IMR-90 (cell line): ENCODE measurements around the gene ENAH. TPM values are rescaled to one million over a fixed set of nuclear protein-coding genes. Genes with fewer than 3 reads are reported as not detected.

Experiments used
- ATAC-seq: fragments of 200-7000 bp; cut with Tn5 transposase; 2 replicates; pipeline ENCODE4 v1.9.1; 2020; ENCODE audit warnings: low read depth, mild to moderate bottlenecking, moderate library complexity
- BruUV-seq: library from RNA; stranded (reverse); fragments of 400-500 nt; replicated peaks from 2 replicates; lab custom pipeline; 2021; lab: Mats Ljungman, UMichigan
- CTCF ChIA-PET: fragments of 300-600 bp; formaldehyde crosslinking; extraction: SDS; loops from one replicate; lab custom pipeline; 2021; ENCODE audit warnings: antibody characterized with exemption; lab: Yijun Ruan, JAX
- POLR2A ChIA-PET: fragments of 300-600 bp; sonication (Branson Sonifier 250); formaldehyde crosslinking; loops from one replicate; lab custom pipeline; 2022; ENCODE audit warnings: antibody characterized with exemption; ENCODE audit not compliant: unreplicated experiment; lab: Charles Lee
- DNase-seq: peaks from one replicate; pipeline ENCODE4 v3.0.0; 2013
- H2AFZ ChIP-seq: replicated peaks from 2 replicates; pipeline ENCODE3; 2013; ENCODE audit warnings: low read length, mild to moderate bottlenecking; ENCODE audit not compliant: poor library complexity
- H2AK5ac ChIP-seq: 2 replicates; pipeline ENCODE4 v1.6.1; 2013; ENCODE audit warnings: low read depth, low read length, inconsistent platforms
- H2AK9ac ChIP-seq: replicated peaks from 2 replicates; pipeline ENCODE3; 2013; ENCODE audit warnings: mild to moderate bottlenecking, low read depth, low read length, moderate library complexity; ENCODE audit not compliant: poor library complexity
- H2BK120ac ChIP-seq: 2 replicates; pipeline ENCODE4 v1.6.1; 2013; ENCODE audit warnings: low read depth, low read length, inconsistent platforms
- H2BK15ac ChIP-seq: 3 replicates; pipeline ENCODE4 v1.6.1; 2013; ENCODE audit warnings: low read depth, low read length, inconsistent platforms
- H2BK20ac ChIP-seq: 2 replicates; pipeline ENCODE4 v1.6.1; 2013; ENCODE audit warnings: low read depth, mild to moderate bottlenecking, inconsistent platforms, low read length, moderate library complexity
- H2BK5ac ChIP-seq: 2 replicates; pipeline ENCODE4 v1.6.1; 2013; ENCODE audit warnings: mild to moderate bottlenecking, low read depth, low read length, inconsistent platforms; ENCODE audit not compliant: poor library complexity, severe bottlenecking
- H3K14ac ChIP-seq: replicated peaks from 2 replicates; pipeline ENCODE4 v1.6.1; 2013; ENCODE audit warnings: low read depth, low read length, inconsistent platforms
- H3K18ac ChIP-seq: 2 replicates; pipeline ENCODE4 v1.6.1; 2013; ENCODE audit warnings: low read depth, low read length, control low read depth
- H3K23ac ChIP-seq: 2 replicates; pipeline ENCODE4 v1.6.1; 2013; ENCODE audit warnings: low read depth, low read length, inconsistent platforms
- H3K27ac ChIP-seq: 2 replicates; pipeline ENCODE4 v1.5.1; 2013; ENCODE audit warnings: mild to moderate bottlenecking, control low read depth, low read length; ENCODE audit not compliant: insufficient read depth
- H3K27me3 ChIP-seq: 2 replicates; pipeline ENCODE4 v1.6.1; 2013; ENCODE audit warnings: low read length; ENCODE audit not compliant: control insufficient read depth, insufficient read depth
- H3K36me3 ChIP-seq: 2 replicates; pipeline ENCODE4 v1.6.1; 2013; ENCODE audit warnings: low read length, mixed read lengths; ENCODE audit not compliant: control insufficient read depth, insufficient read depth
- H3K4ac ChIP-seq: 2 replicates; pipeline ENCODE4 v1.6.1; 2013; ENCODE audit warnings: low read depth, low read length, inconsistent platforms
- H3K4me1 ChIP-seq: 2 replicates; pipeline ENCODE4 v1.6.1; 2013; ENCODE audit warnings: low read length, mixed read lengths; ENCODE audit not compliant: control insufficient read depth, insufficient read depth
- H3K4me2 ChIP-seq: 2 replicates; pipeline ENCODE4 v1.6.1; 2013; ENCODE audit warnings: low read depth, mild to moderate bottlenecking, control low read depth, low read length, moderate library complexity
- H3K4me3 ChIP-seq: 2 replicates; pipeline ENCODE4 v1.5.1; 2013; ENCODE audit warnings: low read depth, mild to moderate bottlenecking, control low read depth, low read length, moderate library complexity; ENCODE audit not compliant: insufficient read depth
- H3K56ac ChIP-seq: 2 replicates; pipeline ENCODE4 v1.6.1; 2013; ENCODE audit warnings: low read length, inconsistent platforms; ENCODE audit not compliant: insufficient read depth; ENCODE audit errors: extremely low read depth
- H3K79me1 ChIP-seq, 2 experiments: 2 replicates each; pipeline ENCODE4 v1.6.1; 2013; ENCODE audit warnings: low read length in 2 of 2, inconsistent platforms in 1 of 2, low read depth in 1 of 2
- H3K9ac ChIP-seq: 2 replicates; pipeline ENCODE4 v1.6.1; 2013; ENCODE audit warnings: low read depth, low read length, control low read depth
- H3K9me1 ChIP-seq: 2 replicates; pipeline ENCODE4 v1.6.1; 2013; ENCODE audit warnings: low read length, inconsistent platforms; ENCODE audit not compliant: insufficient read depth
- H3K9me3 ChIP-seq: 2 replicates; pipeline ENCODE4 v1.6.1; 2013; ENCODE audit warnings: low read length; ENCODE audit not compliant: control insufficient read depth, insufficient read depth
- H4K20me1 ChIP-seq: 2 replicates; pipeline ENCODE4 v1.6.1; 2013; ENCODE audit warnings: low read length, inconsistent platforms; ENCODE audit not compliant: insufficient read depth
- H4K5ac ChIP-seq: 2 replicates; pipeline ENCODE4 v1.6.1; 2013; ENCODE audit warnings: mild to moderate bottlenecking, low read depth, low read length, control low read depth
- H4K8ac ChIP-seq, 2 experiments: 2 replicates each; pipeline ENCODE4 v1.6.1; 2013; ENCODE audit warnings: low read depth in 2 of 2, low read length in 2 of 2, control low read depth in 1 of 2, inconsistent platforms in 1 of 2
- H4K91ac ChIP-seq: 2 replicates; pipeline ENCODE4 v1.6.1; 2013; ENCODE audit warnings: low read depth, low read length, inconsistent platforms; ENCODE audit not compliant: insufficient read depth
- ELK1 ChIP-seq: fragments of 150-350 bp; IDR thresholded peaks from 2 replicates; pipeline ENCODE4 v1.6.1; 2016; ENCODE audit warnings: low read depth, mild to moderate bottlenecking, low read length, moderate library complexity, borderline replicate concordance
- MAZ ChIP-seq: IDR thresholded peaks from 2 replicates; pipeline ENCODE4 v1.6.1; 2012; ENCODE audit warnings: low read depth, mild to moderate bottlenecking, low read length, improper control_type of control experiment, moderate library complexity, borderline replicate concordance
- MXI1 ChIP-seq: IDR thresholded peaks from 2 replicates; pipeline ENCODE4 v1.6.1; 2012; ENCODE audit warnings: low read depth, mild to moderate bottlenecking, low read length, moderate library complexity, borderline replicate concordance
- POLR2A ChIP-seq: IDR thresholded peaks from 2 replicates; pipeline ENCODE4 v1.6.1; 2012; ENCODE audit warnings: mild to moderate bottlenecking, low read depth, low read length
- RAD21 ChIP-seq: IDR thresholded peaks from 2 replicates; pipeline ENCODE4 v1.6.1; 2012; ENCODE audit warnings: low read length, improper control_type of control experiment
- RCOR1 ChIP-seq: IDR thresholded peaks from 2 replicates; pipeline ENCODE4 v1.6.1; 2012; ENCODE audit warnings: mild to moderate bottlenecking, low read length, improper control_type of control experiment; ENCODE audit not compliant: insufficient replicate concordance
- RFX5 ChIP-seq: IDR thresholded peaks from 2 replicates; pipeline ENCODE4 v1.8.0; 2012; ENCODE audit warnings: low read depth, mild to moderate bottlenecking, low read length, moderate library complexity
- SMC3 ChIP-seq: fragments of 150-350 bp; IDR thresholded peaks from 2 replicates; pipeline ENCODE4 v1.6.1; 2016; ENCODE audit warnings: low read depth, mild to moderate bottlenecking, antibody characterized with exemption, low read length, moderate library complexity
- WGBS, 2 experiments: methylation state at CpG; one replicate each; pipeline versions ENCODE4 v1.1.5 to v1.1.7; 2013; ENCODE audit warnings: missing lambda C conversion rate in 2 of 2; ENCODE audit not compliant: insufficient read length in 1 of 2; ENCODE audit errors: extremely low coverage in 2 of 2; 5-methylcytosine and 5-hydroxymethylcytosine counted together
- dilution Hi-C: fragments of 300-500 bp; cut with HindIII; formaldehyde crosslinking; loops from one replicate; pipeline ENCODE4 v1.14.3; 2018; ENCODE audit warnings: low sequenced_read_pairs; ENCODE audit not compliant: unreplicated experiment
- in situ Hi-C: fragments of 300-500 bp; cut with MboI; formaldehyde crosslinking; loops from 3 replicates; pipeline ENCODE4 v1.14.3; 2019; ENCODE audit warnings: low sequenced_read_pairs, inconsistent platforms, mixed read lengths
- intact Hi-C: fragments of 100-400 bp; cut with micrococcal nuclease; formaldehyde crosslinking; loops from 2 replicates; pipeline ENCODE4 v1.10.0; 2022
- polyA plus RNA-seq, 3 experiments: library from polyadenylated mRNA; depleted of rRNA; stranded (reverse); fragments of >200 nt; gene quantifications; 2 replicates each; pipeline ENCODE4 v1.2.3, GENCODE V29; 2012; ENCODE audit warnings: low replicate concordance in 1 of 3
- total RNA-seq: library from RNA; depleted of rRNA; stranded (reverse); fragments of >200 nt; gene quantifications from 2 replicates; pipeline ENCODE4 v1.2.3, GENCODE V29; 2012
- TF ChIP-seq, protein P1 (sequence below): fragments of 150-350 bp; IDR thresholded peaks from 2 replicates; pipeline ENCODE4 v1.6.1; 2017; ENCODE audit warnings: mild to moderate bottlenecking, antibody characterized with exemption, low read length, low read depth

Gene ENAH
- total and polyA plus RNA-seq, 2 of the 4 experiments (the other 2 are of a cell fraction) = 61.3 to 86.9 TPM

DNA sequence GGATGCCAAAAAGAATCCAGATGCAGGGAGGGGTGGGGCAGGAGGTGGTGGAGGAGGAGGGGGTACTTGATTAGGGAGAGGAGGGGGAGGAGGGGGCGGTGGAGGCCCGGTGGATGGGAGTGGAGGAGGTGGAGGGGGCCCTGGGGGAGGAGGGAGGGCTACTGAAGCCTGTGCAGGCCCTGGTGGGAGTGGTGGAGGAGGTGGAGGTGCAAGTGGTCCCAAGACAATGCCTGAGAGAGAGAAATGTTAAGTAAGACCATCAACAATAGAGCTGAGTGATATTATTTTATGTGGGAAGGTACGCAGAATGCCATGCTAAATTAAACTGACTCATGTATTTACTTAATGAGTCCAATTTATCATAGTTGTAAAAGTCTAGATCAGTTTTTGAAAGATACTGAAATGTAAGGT lies 138.2 kb downstream of the ENAH start:
- Histone ChIP-seq H4K91ac (no peak overlapping the region), H3K9me1 (peaks cover 16% of the 10 kb centered on the region), H3K79me1 (peaks cover 9 to 31% of the 10 kb centered on the region in 2 experiments; a peak in 2 of 4 replicates), H2BK20ac (no peak overlapping the region), H3K9me3 (no peaks in the 10 kb centered on the region), H3K23ac (no peak overlapping the region), H2AFZ (no peak overlapping the region), H3K4me1 (peaks cover 3% of the 10 kb centered on the region; the same call in 1 of the 2 replicates), H2AK9ac (no peak overlapping the region), H2BK5ac (no peak overlapping the region), H3K4me3 (no peak overlapping the region), H4K20me1 (peaks cover 9% of the 10 kb centered on the region), H3K56ac (no peak overlapping the region), H3K36me3 (peaks cover 28% of the 10 kb centered on the region), H3K27me3 (no peaks in the 10 kb centered on the region), H3K4me2 (no peak overlapping the region), H2BK120ac (no peak overlapping the region), H2BK15ac (no peak overlapping the region), H2AK5ac (no peak overlapping the region), H3K27ac (no peak overlapping the region), H3K9ac (no peak overlapping the region), H4K5ac (no peak overlapping the region), H3K18ac (no peak overlapping the region), H3K14ac (no peak overlapping the region), H4K8ac (no peak overlapping the region), H3K4ac (no peak overlapping the region)
- POLR2A ChIA-PET = no interaction called here
- no CpG with 5 or more reads among the region's 3 CpGs for WGBS, 2 experiments
- no peak for ATAC-seq
- in situ Hi-C loops = no loop called here
- CTCF ChIA-PET = interaction anchor here (0.6 to 1.0 kb wide), 3 partner anchors 8 to 314 kb away, joined by 3 to 4 read pairs (median 3); no protein-coding TSS in a partner anchor
- BruUV-seq = no TSS peak
- no peak for DNase-seq
- dilution Hi-C loops = no loop called here
- TF ChIP-seq, protein P1, sequence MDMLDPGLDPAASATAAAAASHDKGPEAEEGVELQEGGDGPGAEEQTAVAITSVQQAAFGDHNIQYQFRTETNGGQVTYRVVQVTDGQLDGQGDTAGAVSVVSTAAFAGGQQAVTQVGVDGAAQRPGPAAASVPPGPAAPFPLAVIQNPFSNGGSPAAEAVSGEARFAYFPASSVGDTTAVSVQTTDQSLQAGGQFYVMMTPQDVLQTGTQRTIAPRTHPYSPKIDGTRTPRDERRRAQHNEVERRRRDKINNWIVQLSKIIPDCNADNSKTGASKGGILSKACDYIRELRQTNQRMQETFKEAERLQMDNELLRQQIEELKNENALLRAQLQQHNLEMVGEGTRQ = no peak
- no peak for TF ChIP-seq RCOR1
- no peak for TF ChIP-seq MAZ
- no peak for TF ChIP-seq ELK1
- no peak for TF ChIP-seq POLR2A
- no peak for TF ChIP-seq RAD21
- TF ChIP-seq SMC3 = no peak
- no peak for TF ChIP-seq MXI1
- TF ChIP-seq RFX5 = no peak
- intact Hi-C loops = no loop called here
